Lower leg skin (tissue), 4 donors: ENCODE measurements around the gene KISS1. TPM values are rescaled to one million over a fixed set of nuclear protein-coding genes. Genes with fewer than 3 reads are reported as not detected.

Experiments used
- DNase-seq, 2 donors: peaks; one replicate each; pipeline ENCODE4 v3.0.0-alpha.2; 2019; ENCODE audit warnings: low spot score in 2 of 2
- H3K4me3 ChIP-seq: fragments of 200-600 bp; sonication (generic); 2 replicates; pipeline ENCODE4 v1.5.1; 2017; ENCODE audit warnings: mild to moderate bottlenecking, low read depth; ENCODE audit not compliant: poor library complexity, severe bottlenecking
- POLR2A ChIP-seq, 2 donors: fragments of 450-650 bp; IDR thresholded peaks; one replicate each; pipeline ENCODE4 v1.6.1; 2016 to 2017; ENCODE audit warnings: antibody characterized with exemption in 2 of 2, mild to moderate bottlenecking in 1 of 2, moderate library complexity in 1 of 2
- WGBS, 2 donors: methylation state at CpG; one replicate each; pipeline ENCODE4 v1.1.5; 2018; 5-methylcytosine and 5-hydroxymethylcytosine counted together
- intact Hi-C: fragments of 100-400 bp; cut with DNase I; formaldehyde crosslinking; loops from one replicate; pipeline ENCODE4 v1.15.0; 2023; ENCODE audit warnings: low total_unique reads
- total RNA-seq, 4 donors: library from RNA; depleted of rRNA; stranded (reverse); fragments of >200 nt; gene quantifications; one replicate each; pipeline ENCODE4 v1.1.0, GENCODE V29; 2016
- TF ChIP-seq, protein P1 (sequence below), 3 donors: fragments of 450-650 bp; IDR thresholded peaks; one replicate each; pipeline ENCODE4 v1.5.1; 2016; ENCODE audit warnings: antibody characterized with exemption in 3 of 3, mild to moderate bottlenecking in 3 of 3, moderate library complexity in 2 of 3

The KISS1 gene
- total RNA-seq, 4 donors from 2014 or later = not detected

DNA sequence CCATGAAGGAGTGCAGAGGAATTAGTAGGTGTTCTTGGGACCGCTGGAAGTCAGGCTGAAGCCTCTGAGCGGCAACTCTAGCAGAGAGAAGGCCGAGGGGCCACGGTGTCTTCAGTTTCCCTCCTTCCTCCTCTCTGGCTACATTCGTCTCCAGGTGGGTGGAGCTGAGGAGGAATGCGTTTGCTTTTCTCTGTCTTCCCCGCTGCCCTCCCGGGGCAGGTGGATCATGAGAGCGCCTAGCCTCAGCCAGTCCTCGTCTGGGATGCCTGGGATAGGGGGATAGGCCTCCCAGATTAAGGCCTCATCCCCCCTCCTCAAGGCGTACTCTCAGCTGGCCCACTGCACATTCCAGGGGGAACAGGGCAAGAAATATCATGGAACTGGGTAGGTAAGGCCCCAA lies 25.0 kb upstream of the KISS1 start:
- no peak for TF ChIP-seq POLR2A (IDR thresholded peaks at IDR 0.05)
- TF ChIP-seq, protein P1, sequence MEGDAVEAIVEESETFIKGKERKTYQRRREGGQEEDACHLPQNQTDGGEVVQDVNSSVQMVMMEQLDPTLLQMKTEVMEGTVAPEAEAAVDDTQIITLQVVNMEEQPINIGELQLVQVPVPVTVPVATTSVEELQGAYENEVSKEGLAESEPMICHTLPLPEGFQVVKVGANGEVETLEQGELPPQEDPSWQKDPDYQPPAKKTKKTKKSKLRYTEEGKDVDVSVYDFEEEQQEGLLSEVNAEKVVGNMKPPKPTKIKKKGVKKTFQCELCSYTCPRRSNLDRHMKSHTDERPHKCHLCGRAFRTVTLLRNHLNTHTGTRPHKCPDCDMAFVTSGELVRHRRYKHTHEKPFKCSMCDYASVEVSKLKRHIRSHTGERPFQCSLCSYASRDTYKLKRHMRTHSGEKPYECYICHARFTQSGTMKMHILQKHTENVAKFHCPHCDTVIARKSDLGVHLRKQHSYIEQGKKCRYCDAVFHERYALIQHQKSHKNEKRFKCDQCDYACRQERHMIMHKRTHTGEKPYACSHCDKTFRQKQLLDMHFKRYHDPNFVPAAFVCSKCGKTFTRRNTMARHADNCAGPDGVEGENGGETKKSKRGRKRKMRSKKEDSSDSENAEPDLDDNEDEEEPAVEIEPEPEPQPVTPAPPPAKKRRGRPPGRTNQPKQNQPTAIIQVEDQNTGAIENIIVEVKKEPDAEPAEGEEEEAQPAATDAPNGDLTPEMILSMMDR (IDR thresholded peaks at IDR 0.05) = no peak
- no peak overlapping the region for H3K4me3 ChIP-seq
- WGBS, 2 donors = 87 to 96% methylated on average over 11 of the region's 11 CpGs
- DNase-seq = peak in 1 of 2 donors; percentile 56
- intact Hi-C loops = no loop called here

DNA sequence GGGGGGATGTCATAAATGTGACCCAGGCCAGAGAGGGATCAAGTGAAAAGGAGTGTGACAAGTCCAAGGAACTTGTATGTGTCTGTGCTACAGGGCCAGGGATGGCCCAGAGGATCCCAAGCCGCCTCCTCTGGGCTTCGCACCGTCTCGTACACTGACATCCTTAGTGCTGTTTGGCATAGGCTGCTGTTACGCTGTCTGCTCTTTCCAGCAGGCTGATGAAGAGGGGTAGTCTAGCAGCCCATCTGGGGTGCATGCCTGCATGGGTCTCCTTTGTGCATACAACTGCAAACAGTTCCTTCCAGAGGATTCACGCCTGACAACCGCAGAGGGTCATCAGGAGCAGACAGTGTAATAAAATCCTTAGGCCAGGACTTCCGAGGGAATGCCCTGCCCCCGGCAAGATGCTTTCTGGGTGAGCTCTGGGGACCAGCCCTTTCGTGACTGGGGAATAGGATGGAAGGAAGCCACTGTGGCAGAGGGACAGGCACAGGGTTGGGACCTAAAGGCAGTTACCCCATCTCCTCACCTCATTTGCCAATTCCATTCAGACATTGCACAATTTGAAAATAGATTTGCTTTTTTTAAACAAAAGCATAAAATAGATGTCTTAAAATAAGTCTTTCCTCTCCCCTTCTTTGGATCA lies 23.8 kb upstream of the KISS1 start:
- DNase-seq = peak in 1 of 2 donors; percentile 82
- WGBS, 2 donors = 66 to 74% methylated on average over 10 of the region's 10 CpGs
- TF ChIP-seq, protein P1 (IDR thresholded peaks at IDR 0.05) = no peak
- TF ChIP-seq POLR2A (IDR thresholded peaks at IDR 0.05) = no peak
- H3K4me3 ChIP-seq = no peak overlapping the region
- intact Hi-C loops = loop anchor here (10.0 kb wide), 1 partner anchor 145 kb away; no protein-coding TSS in a partner anchor

DNA sequence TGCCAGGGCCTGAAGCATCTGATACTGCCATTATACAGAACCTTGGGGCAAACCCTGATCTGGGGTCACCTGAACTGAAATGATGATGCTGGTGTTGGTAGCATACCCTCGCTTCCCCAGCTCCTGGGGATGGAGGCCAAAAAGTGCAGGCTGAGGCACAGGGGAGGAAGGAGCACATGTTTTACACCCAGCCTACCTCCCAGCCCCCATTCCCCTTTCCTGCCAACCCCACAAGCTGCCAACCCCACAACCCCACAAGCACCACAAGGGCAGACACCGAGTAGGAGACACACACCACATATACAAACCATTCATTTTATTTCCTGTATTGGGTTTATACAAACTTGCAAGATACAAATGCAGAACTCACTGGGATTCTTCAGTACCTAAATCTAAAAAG lies 22.3 kb upstream of the KISS1 start:
- intact Hi-C loops = loop anchor here (10.0 kb wide), 1 partner anchor 146 kb away; no protein-coding TSS in a partner anchor
- DNase-seq = peak in 1 of 2 donors; percentile 59
- 72 to 75% methylated on average over 2 of the region's 2 CpGs for WGBS, 2 donors

DNA sequence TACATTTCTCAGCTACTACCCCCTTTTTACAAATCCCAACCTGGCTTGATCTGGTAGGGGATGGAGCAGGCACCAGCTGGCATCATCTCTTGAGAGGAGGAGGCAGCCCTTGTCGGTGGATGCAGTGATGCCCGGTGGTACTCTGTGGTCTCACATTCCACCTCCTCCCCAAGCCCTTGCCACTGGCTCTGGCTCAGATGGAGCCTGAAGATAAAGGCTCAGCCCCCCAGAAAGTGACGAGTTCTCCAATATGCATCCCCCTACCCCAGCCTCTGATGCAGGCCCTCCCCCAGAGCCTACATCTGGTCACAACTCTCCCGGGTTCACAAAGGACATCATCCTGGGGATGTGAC lies 21.3 kb upstream of the KISS1 start:
- TF ChIP-seq, protein P1 (IDR thresholded peaks at IDR 0.05) = no peak
- no peak for TF ChIP-seq POLR2A (IDR thresholded peaks at IDR 0.05)
- H3K4me3 ChIP-seq = no peak overlapping the region
- 76 to 81% methylated on average over 4 of the region's 4 CpGs for WGBS, 2 donors
- peak in 1 of 2 donors; percentile 69 for DNase-seq
- intact Hi-C loops = loop anchor here (10.0 kb wide), 1 partner anchor 147 kb away; no protein-coding TSS in a partner anchor

More for the DNA sequence above, 22.3 kb upstream of the KISS1 start:
- H3K4me3 ChIP-seq = no peak overlapping the region
- TF ChIP-seq, protein P1 (IDR thresholded peaks at IDR 0.05) = no peak
- TF ChIP-seq POLR2A (IDR thresholded peaks at IDR 0.05) = no peak

DNA sequence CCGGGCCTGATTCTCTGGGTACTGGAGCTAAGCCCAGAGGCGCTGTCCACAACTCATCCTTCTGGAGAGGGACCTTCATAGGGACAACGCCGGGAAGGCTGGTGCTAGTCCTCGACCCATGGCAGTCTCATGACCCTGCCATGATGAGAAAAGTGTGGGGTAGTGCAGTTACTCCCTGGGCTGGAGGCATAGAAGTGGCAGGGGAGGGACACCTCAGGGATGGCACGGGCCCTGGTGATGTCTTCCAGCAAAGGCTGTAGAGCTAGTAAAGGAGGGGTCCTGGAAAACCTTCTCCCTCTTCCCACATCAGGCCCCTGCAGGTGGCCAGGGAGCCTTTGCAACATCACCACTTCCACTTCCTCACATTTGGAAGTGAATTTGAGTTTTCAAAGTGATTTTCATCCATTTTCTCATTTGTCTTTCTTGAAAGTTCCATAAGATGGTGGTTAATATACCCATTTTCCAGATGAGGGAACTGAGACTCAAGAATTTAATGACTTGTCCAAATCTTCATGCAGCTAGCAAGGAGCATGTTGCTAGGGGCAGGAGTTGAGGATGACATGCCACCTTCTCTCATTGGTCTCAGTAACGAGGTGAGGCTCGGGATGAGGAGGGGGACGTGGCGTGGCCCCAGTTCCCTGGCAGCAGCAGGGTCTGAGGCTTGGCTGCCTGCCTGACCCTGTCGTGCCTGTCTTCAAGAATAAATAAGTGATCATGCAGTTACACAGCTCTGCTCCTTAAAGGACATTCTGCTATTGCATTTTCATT lies 20.8 kb upstream of the KISS1 start:
- no peak overlapping the region for H3K4me3 ChIP-seq
- DNase-seq = peak in 1 of 2 donors; percentile 67
- TF ChIP-seq, protein P1 (IDR thresholded peaks at IDR 0.05) = no peak
- no peak for TF ChIP-seq POLR2A (IDR thresholded peaks at IDR 0.05)
- WGBS, 2 donors = 79 to 88% methylated on average over 11 of the region's 11 CpGs
- intact Hi-C loops = loop anchor here (10.0 kb wide), 1 partner anchor 148 kb away; no protein-coding TSS in a partner anchor
